DOHH2 (cell line): Measurements from ENCODE around the gene CDX1.

Experiments
- CTCF ChIP-seq: fragments of 200-600 bp; sonication (generic); IDR thresholded peaks from one replicate; pipeline ENCODE4 v1.5.1; 2014; ENCODE audit warnings: antibody characterized with exemption, mild to moderate bottlenecking, low read depth, low read length; ENCODE audit not compliant: poor library complexity, severe bottlenecking
- EZH2phosphoT487 ChIP-seq: fragments of 200-600 bp; sonication (generic); IDR thresholded peaks from 2 replicates; pipeline ENCODE4 v1.6.1; 2017; ENCODE audit warnings: borderline replicate concordance, mild to moderate bottlenecking, antibody characterized with exemption, low read length, moderate library complexity, mixed read lengths

DNA sequence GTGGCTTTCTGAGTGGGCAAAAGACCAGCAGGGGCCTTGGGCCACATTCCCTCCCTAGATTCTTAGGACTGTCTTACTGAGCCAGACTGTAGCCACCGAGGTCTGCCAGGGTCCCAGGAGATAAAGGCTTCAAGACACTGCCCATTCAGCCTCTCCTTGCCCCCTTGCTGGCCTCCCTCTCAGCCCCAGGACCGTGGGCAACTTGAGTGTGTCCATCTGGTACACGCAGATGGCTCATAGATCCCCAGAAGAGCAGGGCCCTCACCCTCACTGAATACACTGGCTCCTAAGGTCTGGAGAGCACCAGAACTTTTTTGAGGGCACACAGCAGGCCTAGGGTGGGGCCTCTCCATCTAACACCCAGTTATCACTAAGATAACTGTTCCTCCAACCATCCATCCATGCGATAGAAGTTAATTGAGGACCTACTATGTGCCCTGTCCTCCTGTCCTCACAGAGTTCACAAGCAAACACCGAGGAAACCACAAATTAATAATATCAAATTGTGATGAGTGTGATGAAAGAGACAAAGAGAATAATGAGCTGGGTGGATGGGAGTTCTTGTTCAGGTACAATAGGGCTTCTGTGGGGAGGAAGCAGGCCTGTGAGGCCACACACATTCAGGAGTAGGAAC is 6.0 kb upstream of the CDX1 start:
- TF ChIP-seq CTCF = no peak
- TF ChIP-seq EZH2phosphoT487 = no peak
